Measurements from ENCODE around the gene SETD7.

The SETD7 gene

GRCh38 chr4:139552517-139553307 lies 3.3 kb downstream of the SETD7 start:
- TF ChIP-seq, protein P1, sequence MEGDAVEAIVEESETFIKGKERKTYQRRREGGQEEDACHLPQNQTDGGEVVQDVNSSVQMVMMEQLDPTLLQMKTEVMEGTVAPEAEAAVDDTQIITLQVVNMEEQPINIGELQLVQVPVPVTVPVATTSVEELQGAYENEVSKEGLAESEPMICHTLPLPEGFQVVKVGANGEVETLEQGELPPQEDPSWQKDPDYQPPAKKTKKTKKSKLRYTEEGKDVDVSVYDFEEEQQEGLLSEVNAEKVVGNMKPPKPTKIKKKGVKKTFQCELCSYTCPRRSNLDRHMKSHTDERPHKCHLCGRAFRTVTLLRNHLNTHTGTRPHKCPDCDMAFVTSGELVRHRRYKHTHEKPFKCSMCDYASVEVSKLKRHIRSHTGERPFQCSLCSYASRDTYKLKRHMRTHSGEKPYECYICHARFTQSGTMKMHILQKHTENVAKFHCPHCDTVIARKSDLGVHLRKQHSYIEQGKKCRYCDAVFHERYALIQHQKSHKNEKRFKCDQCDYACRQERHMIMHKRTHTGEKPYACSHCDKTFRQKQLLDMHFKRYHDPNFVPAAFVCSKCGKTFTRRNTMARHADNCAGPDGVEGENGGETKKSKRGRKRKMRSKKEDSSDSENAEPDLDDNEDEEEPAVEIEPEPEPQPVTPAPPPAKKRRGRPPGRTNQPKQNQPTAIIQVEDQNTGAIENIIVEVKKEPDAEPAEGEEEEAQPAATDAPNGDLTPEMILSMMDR (IDR thresholded peaks at IDR 0.05; ENCODE audit: insufficient read depth, low read depth, low read length, missing control alignments) = no peak
- DNase-seq (ENCODE audit: low read depth) = peak; percentile 38
- no peak overlapping the region for H3K4me3 ChIP-seq (ENCODE audit: low read length)

DNA sequence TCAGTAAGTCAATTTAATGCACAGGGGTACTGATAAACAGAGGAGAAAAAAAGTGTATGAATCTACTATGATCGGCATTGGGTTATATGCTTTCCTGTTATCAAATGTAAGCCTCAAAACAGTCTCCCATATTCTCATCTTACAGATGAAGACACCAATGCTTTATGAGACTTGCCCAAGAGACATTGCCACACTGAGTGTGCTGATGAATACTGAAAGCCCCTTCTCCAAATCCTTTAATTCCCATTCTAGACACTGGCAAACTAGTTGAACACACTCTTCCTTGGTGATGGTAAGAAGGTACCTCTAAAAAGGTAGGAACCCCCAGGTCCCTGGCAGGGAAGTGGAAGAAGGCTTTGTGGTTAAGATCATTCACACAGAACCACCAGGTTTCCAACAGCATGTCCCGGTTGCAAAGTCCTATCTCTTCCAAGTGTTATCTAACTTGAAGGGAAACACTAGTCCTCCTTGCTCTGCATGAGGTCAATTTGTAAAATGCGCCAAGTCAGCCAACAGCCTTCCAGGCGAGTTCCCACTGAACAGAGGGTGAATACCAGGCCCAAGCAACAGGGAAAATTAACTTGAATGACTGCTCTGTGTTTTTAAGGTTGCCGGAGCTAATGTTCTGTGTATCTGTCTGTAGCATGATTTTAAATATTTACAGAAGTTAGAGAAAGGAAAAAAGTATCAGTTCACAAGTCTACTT lies 5.1 kb downstream of the SETD7 start:
- TF ChIP-seq, protein P1 (IDR thresholded peaks at IDR 0.05; ENCODE audit: insufficient read depth, low read depth, low read length, missing control alignments) = no peak
- DNase-seq (ENCODE audit: low read depth) = no peak
- H3K4me3 ChIP-seq (ENCODE audit: low read length) = no peak overlapping the region

- H3K4me3 ChIP-seq (ENCODE audit: low read length) = no peak overlapping the region
- DNase-seq (ENCODE audit: low read depth) = no peak
- TF ChIP-seq, protein P1 (IDR thresholded peaks at IDR 0.05; ENCODE audit: insufficient read depth, low read depth, low read length, missing control alignments) = no peak
Measured at GRCh38 chr4:139547979-139548378, 8.0 kb downstream of the SETD7 start.

- no peak for DNase-seq (ENCODE audit: low read depth)
- TF ChIP-seq, protein P1 (IDR thresholded peaks at IDR 0.05; ENCODE audit: insufficient read depth, low read depth, low read length, missing control alignments) = no peak
- H3K4me3 ChIP-seq (ENCODE audit: low read length) = no peak overlapping the region
Measured at GRCh38 chr4:139540632-139541031, 15.4 kb downstream of the SETD7 start.

DNA sequence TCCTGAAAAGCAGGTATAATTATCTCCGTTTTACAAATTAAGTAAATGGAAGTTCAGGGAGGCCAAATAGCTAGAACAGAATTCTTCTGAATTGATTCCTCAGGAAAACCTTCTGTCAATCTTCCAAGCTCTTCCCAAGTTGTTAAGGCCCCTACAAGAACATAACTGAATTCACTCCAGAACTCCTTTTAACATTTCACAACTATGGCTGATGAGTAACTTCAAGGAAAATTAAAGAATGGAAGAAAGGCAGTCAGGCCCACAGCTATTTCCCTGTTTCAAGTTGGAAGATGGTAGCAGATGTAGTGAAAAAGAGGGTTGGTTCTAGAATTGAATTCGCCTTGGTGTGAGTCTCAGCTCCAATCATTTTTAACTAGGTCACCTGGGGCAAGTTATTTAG lies 15.9 kb downstream of the SETD7 start:
- no peak for DNase-seq (ENCODE audit: low read depth)
- H3K4me3 ChIP-seq (ENCODE audit: low read length) = no peak overlapping the region
- TF ChIP-seq, protein P1 (IDR thresholded peaks at IDR 0.05; ENCODE audit: insufficient read depth, low read depth, low read length, missing control alignments) = no peak

GRCh38 chr4:139537292-139537691 lies 18.7 kb downstream of the SETD7 start:
- no peak overlapping the region for H3K4me3 ChIP-seq (ENCODE audit: low read length)
- TF ChIP-seq, protein P1 (IDR thresholded peaks at IDR 0.05; ENCODE audit: insufficient read depth, low read depth, low read length, missing control alignments) = no peak
- no peak for DNase-seq (ENCODE audit: low read depth)

Data from epithelial cell of esophagus (primary cell).